HepG2 (cell line): ENCODE data around the gene TSACC. TPM values are rescaled to one million over a fixed set of nuclear protein-coding genes. Genes with fewer than 3 reads are reported as not detected.
A peak's percentile ranks its signal among the peaks of the same experiment; 100 is the strongest.

Source experiments
- DNMT1 ChIP-seq: sonication (generic); formaldehyde crosslinking; IDR thresholded peaks from 2 replicates; pipeline ENCODE4 v1.5.1; 2020; ENCODE audit warnings: mild to moderate bottlenecking, missing genetic modification reagents
- HNF4G ChIP-seq, 2 experiments: sonication (generic) in 1 of 2; formaldehyde crosslinking in 1 of 2; IDR thresholded peaks; 2 replicates each; pipeline versions ENCODE4 v1.4.0 to v1.6.1; 2011 to 2020; ENCODE audit warnings: borderline replicate concordance in 2 of 2, low read depth in 2 of 2, mild to moderate bottlenecking in 2 of 2, low read length in 1 of 2, missing genetic modification reagents in 1 of 2, moderate library complexity in 1 of 2
- HNRNPH1 ChIP-seq: fragments of 200-400 bp; formaldehyde crosslinking; optimal IDR thresholded peaks from 2 replicates; pipeline ENCODE3; 2017; ENCODE audit warnings: mild to moderate bottlenecking, low read depth, low read length
- KLF12 ChIP-seq: sonication (generic); formaldehyde crosslinking; IDR thresholded peaks from 2 replicates; pipeline ENCODE4 v1.4.0; 2020; ENCODE audit warnings: missing genetic modification reagents, borderline replicate concordance
- MTF1 ChIP-seq: sonication (generic); formaldehyde crosslinking; IDR thresholded peaks from 2 replicates; pipeline ENCODE4 v1.5.0; 2020; ENCODE audit warnings: missing genetic modification reagents
- PITX1 ChIP-seq: sonication (generic); formaldehyde crosslinking; IDR thresholded peaks from 2 replicates; pipeline ENCODE4 v1.5.1; 2020; ENCODE audit warnings: mild to moderate bottlenecking, missing genetic modification reagents
- PRPF4 ChIP-seq: fragments of 200-400 bp; formaldehyde crosslinking; IDR thresholded peaks from 2 replicates; pipeline ENCODE4 v1.6.1; 2016; ENCODE audit warnings: low read length, low read depth; ENCODE audit not compliant: poor library complexity, severe bottlenecking
- SIX4 ChIP-seq: sonication (generic); formaldehyde crosslinking; IDR thresholded peaks from 2 replicates; pipeline ENCODE4 v1.4.0; 2020; ENCODE audit warnings: missing genetic modification reagents
- SMAD3 ChIP-seq: sonication (generic); formaldehyde crosslinking; IDR thresholded peaks from 2 replicates; pipeline ENCODE4 v1.4.0; 2020; ENCODE audit warnings: missing genetic modification reagents
- SRSF1 ChIP-seq: fragments of 200-400 bp; formaldehyde crosslinking; optimal IDR thresholded peaks from 2 replicates; pipeline ENCODE3; 2017; ENCODE audit warnings: mild to moderate bottlenecking, low read depth, low read length, moderate library complexity
- ZKSCAN5 ChIP-seq: sonication (generic); formaldehyde crosslinking; IDR thresholded peaks from 2 replicates; pipeline ENCODE4 v1.5.1; 2020; ENCODE audit warnings: mild to moderate bottlenecking, missing genetic modification reagents
- ZMAT3 ChIP-seq: sonication (generic); formaldehyde crosslinking; conservative IDR thresholded peaks from 2 replicates; pipeline ENCODE4 v1.7.0; 2021; ENCODE audit warnings: missing genetic modification reagents
- ZNF256 ChIP-seq: sonication (generic); formaldehyde crosslinking; conservative IDR thresholded peaks from 2 replicates; pipeline ENCODE4 v1.4.0; 2020; ENCODE audit warnings: missing genetic modification reagents
- ZNF30 ChIP-seq: sonication (generic); formaldehyde crosslinking; IDR thresholded peaks from 2 replicates; pipeline ENCODE4 v1.5.0; 2020; ENCODE audit warnings: mild to moderate bottlenecking, missing genetic modification reagents
- ZNF33B ChIP-seq: sonication (generic); formaldehyde crosslinking; IDR thresholded peaks from 2 replicates; pipeline ENCODE4 v1.5.1; 2020; ENCODE audit warnings: mild to moderate bottlenecking, missing genetic modification reagents
- ZNF446 ChIP-seq: sonication (generic); formaldehyde crosslinking; IDR thresholded peaks from 2 replicates; pipeline ENCODE4 v1.5.0; 2020; ENCODE audit warnings: mild to moderate bottlenecking, missing genetic modification reagents
- ZNF652 ChIP-seq: IDR thresholded peaks from 2 replicates; pipeline ENCODE4 v1.6.1; 2016; ENCODE audit warnings: low read depth, borderline replicate concordance
- ZNF790 ChIP-seq: sonication (generic); formaldehyde crosslinking; IDR thresholded peaks from 2 replicates; pipeline ENCODE4 v1.8.0; 2022; ENCODE audit warnings: missing genetic modification reagents, mild to moderate bottlenecking, borderline replicate concordance
- polyA plus RNA-seq, 8 experiments: library from polyadenylated mRNA; depleted of rRNA in 3 of 8; stranded (reverse) in 7 of 8; unstranded in 1 of 8; fragments of >200 nt; fragmentation: Illumina TruSeq in 4 of 8; extraction: Trizol in 4 of 8; gene quantifications; 2 replicates each; pipeline versions ENCODE4 v1.2.1 to v1.2.3, GENCODE V29; 2011 to 2016; ENCODE audit warnings: low read depth in 4 of 8, missing spikeins in 1 of 8, mixed read lengths in 1 of 8; ENCODE audit not compliant: insufficient read depth in 1 of 8
- total RNA-seq, 5 experiments: library from RNA; depleted of rRNA; stranded (reverse); fragments of >200 nt; fragmentation: Illumina TruSeq; extraction: Trizol; gene quantifications; 2 replicates each; pipeline ENCODE4 v1.2.3, GENCODE V29; 2016; ENCODE audit warnings: low read depth in 1 of 5
- TF ChIP-seq, protein P1 (sequence below): IDR thresholded peaks from 2 replicates; pipeline ENCODE4 v1.4.0; 2020; ENCODE audit warnings: mild to moderate bottlenecking, missing genetic modification reagents
- TF ChIP-seq, protein P2 (sequence below): sonication (generic); formaldehyde crosslinking; IDR thresholded peaks from 2 replicates; pipeline ENCODE4 v1.9.0; 2022; ENCODE audit warnings: missing genetic modification reagents, mild to moderate bottlenecking, borderline replicate concordance
- TF ChIP-seq, protein P3 (sequence below): sonication (generic); formaldehyde crosslinking; IDR thresholded peaks from 2 replicates; pipeline ENCODE4 v1.8.0; 2022; ENCODE audit warnings: missing genetic modification reagents, mild to moderate bottlenecking, borderline replicate concordance
- TF ChIP-seq, protein P4 (sequence below): sonication (generic); formaldehyde crosslinking; IDR thresholded peaks from 2 replicates; pipeline ENCODE4 v1.5.0; 2020; ENCODE audit warnings: mild to moderate bottlenecking, missing genetic modification reagents, moderate library complexity

The TSACC gene
- total and polyA plus RNA-seq, 2 of the 13 experiments (the other 11 are each of a cell fraction or from before 2014, with no cell fraction given): 1.5 to 2.6 TPM

DNA sequence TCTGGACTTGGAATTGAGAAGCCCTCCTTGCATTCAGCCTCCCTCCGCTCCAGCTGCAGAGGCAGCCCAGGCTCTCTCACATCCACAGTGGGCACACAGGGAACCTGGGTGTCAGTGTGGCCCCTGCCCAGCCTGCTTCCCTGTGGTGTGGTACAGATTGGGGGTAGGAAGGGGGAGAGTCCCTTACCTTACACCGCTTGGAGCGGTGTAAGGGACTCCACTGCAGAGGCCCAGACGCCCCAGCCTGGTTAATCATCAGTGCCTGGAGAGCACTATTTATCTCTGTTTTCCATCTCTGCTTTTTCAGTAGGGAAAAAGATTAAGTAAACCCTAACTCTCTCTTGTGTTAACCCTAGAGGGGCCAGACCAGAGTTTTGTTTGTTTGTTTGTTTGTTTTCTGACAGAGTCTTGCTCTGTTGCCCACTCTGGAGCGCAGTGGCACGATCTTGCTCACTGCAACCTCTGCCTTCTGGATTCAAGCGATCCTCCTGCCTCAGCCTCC is 29.9 kb downstream of the TSACC start (continued):
- TF ChIP-seq, protein P1, sequence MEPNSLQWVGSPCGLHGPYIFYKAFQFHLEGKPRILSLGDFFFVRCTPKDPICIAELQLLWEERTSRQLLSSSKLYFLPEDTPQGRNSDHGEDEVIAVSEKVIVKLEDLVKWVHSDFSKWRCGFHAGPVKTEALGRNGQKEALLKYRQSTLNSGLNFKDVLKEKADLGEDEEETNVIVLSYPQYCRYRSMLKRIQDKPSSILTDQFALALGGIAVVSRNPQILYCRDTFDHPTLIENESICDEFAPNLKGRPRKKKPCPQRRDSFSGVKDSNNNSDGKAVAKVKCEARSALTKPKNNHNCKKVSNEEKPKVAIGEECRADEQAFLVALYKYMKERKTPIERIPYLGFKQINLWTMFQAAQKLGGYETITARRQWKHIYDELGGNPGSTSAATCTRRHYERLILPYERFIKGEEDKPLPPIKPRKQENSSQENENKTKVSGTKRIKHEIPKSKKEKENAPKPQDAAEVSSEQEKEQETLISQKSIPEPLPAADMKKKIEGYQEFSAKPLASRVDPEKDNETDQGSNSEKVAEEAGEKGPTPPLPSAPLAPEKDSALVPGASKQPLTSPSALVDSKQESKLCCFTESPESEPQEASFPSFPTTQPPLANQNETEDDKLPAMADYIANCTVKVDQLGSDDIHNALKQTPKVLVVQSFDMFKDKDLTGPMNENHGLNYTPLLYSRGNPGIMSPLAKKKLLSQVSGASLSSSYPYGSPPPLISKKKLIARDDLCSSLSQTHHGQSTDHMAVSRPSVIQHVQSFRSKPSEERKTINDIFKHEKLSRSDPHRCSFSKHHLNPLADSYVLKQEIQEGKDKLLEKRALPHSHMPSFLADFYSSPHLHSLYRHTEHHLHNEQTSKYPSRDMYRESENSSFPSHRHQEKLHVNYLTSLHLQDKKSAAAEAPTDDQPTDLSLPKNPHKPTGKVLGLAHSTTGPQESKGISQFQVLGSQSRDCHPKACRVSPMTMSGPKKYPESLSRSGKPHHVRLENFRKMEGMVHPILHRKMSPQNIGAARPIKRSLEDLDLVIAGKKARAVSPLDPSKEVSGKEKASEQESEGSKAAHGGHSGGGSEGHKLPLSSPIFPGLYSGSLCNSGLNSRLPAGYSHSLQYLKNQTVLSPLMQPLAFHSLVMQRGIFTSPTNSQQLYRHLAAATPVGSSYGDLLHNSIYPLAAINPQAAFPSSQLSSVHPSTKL (CRISPR knock-in tag): no peak
- no peak for TF ChIP-seq DNMT1 (CRISPR knock-in tag)
- no peak for TF ChIP-seq SRSF1
- 0 out of 2 replicates have a peak, but pooled peaks have one; percentile 23 for TF ChIP-seq MTF1
- no peak for TF ChIP-seq ZKSCAN5 (CRISPR knock-in tag)
- TF ChIP-seq HNF4G (IDR thresholded peaks at IDR 0.05; ENCODE audit: borderline replicate concordance, low read depth, low read length): no peak
- no peak for TF ChIP-seq HNF4G (CRISPR knock-in tag; IDR thresholded peaks at IDR 0.05; ENCODE audit: borderline replicate concordance, low read depth)
- TF ChIP-seq, protein P2, sequence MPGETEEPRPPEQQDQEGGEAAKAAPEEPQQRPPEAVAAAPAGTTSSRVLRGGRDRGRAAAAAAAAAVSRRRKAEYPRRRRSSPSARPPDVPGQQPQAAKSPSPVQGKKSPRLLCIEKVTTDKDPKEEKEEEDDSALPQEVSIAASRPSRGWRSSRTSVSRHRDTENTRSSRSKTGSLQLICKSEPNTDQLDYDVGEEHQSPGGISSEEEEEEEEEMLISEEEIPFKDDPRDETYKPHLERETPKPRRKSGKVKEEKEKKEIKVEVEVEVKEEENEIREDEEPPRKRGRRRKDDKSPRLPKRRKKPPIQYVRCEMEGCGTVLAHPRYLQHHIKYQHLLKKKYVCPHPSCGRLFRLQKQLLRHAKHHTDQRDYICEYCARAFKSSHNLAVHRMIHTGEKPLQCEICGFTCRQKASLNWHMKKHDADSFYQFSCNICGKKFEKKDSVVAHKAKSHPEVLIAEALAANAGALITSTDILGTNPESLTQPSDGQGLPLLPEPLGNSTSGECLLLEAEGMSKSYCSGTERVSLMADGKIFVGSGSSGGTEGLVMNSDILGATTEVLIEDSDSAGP (CRISPR knock-in tag): no peak
- no peak for TF ChIP-seq HNRNPH1
- TF ChIP-seq ZNF256: 0 out of 2 replicates have a peak, but pooled peaks have one; percentile 50
- TF ChIP-seq PITX1: no peak; the same call in none of the 2 replicates
- no peak for TF ChIP-seq SIX4 (CRISPR knock-in tag)
- no peak for TF ChIP-seq PRPF4
- TF ChIP-seq, protein P3, sequence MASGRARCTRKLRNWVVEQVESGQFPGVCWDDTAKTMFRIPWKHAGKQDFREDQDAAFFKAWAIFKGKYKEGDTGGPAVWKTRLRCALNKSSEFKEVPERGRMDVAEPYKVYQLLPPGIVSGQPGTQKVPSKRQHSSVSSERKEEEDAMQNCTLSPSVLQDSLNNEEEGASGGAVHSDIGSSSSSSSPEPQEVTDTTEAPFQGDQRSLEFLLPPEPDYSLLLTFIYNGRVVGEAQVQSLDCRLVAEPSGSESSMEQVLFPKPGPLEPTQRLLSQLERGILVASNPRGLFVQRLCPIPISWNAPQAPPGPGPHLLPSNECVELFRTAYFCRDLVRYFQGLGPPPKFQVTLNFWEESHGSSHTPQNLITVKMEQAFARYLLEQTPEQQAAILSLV: no peak
- TF ChIP-seq ZNF790: no peak
- 0 out of 2 replicates have a peak, but pooled peaks have one; percentile 54 for TF ChIP-seq KLF12 (CRISPR knock-in tag)
- no peak for TF ChIP-seq ZNF446
- TF ChIP-seq ZMAT3 (CRISPR knock-in tag): no peak
- peak; percentile 98 for TF ChIP-seq ZNF652 (CRISPR knock-in tag)
- TF ChIP-seq ZNF33B (CRISPR knock-in tag): no peak
- TF ChIP-seq, protein P4, sequence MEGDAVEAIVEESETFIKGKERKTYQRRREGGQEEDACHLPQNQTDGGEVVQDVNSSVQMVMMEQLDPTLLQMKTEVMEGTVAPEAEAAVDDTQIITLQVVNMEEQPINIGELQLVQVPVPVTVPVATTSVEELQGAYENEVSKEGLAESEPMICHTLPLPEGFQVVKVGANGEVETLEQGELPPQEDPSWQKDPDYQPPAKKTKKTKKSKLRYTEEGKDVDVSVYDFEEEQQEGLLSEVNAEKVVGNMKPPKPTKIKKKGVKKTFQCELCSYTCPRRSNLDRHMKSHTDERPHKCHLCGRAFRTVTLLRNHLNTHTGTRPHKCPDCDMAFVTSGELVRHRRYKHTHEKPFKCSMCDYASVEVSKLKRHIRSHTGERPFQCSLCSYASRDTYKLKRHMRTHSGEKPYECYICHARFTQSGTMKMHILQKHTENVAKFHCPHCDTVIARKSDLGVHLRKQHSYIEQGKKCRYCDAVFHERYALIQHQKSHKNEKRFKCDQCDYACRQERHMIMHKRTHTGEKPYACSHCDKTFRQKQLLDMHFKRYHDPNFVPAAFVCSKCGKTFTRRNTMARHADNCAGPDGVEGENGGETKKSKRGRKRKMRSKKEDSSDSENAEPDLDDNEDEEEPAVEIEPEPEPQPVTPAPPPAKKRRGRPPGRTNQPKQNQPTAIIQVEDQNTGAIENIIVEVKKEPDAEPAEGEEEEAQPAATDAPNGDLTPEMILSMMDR: peak; percentile 22; the same call in 1 of the 2 replicates
- no peak for TF ChIP-seq SMAD3 (CRISPR knock-in tag)
- TF ChIP-seq ZNF30 (CRISPR knock-in tag): no peak
